Measurements from ENCODE around the gene LRR1.
"Not testable (repeated sequence)": the region's sequence is repeated elsewhere in the genome, so short reads cannot be mapped to it uniquely, and the experiment has no call there.

The LRR1 gene

DNA sequence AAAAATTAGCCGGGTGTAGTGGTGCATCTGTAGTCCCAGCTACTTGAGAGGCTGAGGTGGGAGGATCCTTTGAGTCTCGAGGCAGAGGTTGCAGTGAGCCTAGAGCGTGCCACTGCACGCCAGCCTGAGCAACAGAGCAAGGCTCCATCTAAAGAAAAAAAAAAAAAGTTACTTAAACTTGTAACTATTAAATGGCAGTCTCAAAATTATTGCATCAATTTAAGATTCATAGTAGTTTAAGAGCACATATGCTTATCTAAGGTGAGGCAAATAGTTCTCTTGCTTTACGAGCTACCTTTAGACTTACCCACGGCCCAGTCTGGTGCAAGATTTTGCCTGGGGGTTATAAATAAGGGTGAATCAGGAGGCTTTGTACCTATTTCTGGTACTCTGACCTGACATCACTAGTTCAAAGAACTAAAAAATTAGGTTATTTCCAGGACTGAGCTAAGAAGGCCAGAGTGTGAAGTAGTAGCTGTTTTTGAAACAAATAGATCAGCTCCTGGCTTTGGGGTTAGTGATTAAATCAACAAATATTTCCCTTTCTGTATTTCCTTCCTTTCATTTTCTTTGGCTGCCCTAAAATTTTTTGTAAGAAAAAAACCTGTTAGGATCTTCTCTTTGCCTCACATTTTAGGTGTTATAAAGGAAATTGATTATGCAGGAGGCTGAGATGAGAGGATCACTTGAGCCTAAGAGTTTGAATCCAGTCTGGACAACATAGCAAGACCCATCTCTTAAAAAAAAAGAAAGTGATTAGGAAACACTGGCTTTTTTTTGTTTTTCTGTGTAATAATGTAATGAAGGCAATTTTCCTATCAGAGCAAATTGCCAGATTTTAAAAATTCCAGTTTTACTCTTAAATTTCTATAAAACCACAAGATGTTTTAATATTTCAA, 25.4 kb downstream of the LRR1 start:
- no peak for DNase-seq (ENCODE audit: low read depth in 2 of 2, low spot score in 1 of 2)

DNA sequence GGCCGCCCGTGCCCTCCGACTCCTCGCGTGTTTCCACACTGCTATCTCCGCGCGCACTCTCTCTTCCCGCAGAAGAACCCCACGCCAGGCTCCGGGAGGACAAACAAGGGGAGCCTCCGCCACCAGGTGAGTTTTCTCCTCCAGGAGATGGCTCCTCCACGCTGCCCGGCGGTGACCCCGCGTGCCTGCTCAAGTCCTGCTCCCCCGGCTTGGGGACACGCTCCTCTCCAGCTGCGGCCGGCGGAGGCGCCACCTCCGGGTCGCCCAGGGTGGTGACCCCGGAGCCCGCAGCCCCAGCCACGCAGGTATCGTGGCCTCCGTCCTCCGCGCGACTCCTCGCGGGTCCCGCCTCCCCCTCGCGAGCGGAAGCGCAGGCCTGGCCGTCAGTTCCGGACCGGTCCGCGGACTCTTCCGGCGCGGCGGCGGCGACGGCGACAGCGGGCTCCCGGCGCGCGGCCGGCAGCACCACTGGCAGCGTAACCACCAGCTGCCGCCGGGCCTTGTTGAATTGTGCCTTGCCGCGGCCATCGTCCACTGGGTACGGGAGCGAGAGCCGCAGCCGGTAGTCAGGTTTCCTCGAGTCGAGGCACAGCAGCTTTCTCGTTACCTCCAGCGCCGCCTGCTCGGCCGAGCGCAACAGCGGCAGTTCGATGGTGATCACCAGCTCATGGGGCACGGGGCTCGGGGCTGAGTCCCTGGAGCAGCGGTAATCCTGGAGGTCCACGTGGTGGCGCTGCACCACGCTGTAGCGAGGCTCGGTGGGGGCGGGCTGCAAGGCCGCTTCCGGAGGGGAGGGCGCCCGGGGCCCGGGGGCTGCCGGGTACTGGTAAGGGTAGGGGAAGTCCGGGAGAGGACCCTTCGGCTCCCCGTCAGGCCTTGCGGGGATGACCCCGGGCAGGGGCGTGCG, 35.2 kb downstream of the LRR1 start:
- DNase-seq (ENCODE audit: low read depth in 2 of 2, low spot score in 1 of 2), result peak; percentile 85 to 92

DNA sequence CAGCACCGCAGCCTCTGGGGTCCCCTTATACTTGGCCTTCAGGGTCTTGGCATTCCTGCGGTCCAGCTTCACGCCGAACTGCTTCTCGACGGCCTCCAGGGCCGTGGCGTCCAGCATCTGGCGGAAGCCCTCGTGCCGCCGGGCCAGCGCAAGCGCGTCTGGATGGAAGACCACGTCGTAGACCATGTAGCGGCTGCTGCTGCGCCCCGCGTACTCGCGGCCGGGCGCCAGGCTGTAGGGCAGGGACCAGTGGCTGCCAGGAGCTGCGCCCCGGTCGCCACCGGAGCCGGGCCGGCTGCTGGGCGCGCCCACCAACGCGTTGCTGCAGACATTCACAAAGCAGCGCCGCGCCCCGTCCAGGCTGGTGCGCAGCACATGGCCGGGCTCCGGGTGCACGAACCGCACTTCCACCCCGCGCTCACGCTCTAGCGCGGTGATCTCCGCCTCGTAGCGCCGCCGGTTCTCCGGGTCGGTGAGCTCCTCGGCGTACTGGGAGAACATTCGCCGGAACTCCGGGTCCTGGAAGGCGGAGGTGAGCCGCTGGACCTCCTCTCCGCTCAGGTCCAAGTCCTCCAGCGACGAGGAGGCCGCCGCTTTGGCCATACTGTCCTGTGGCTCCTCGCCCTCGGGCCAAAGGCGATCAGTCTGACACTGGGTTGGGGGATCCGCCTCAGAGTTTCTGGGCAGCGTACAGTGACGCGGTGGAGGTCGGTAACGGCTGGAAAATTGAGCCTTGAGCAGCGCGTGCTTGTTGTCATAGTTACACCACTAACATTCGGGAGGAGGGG, 36.0 kb downstream of the LRR1 start, which contains the start of gene DNAAF2:
Gene DNAAF2 (minus strand): TSS at position 698 of the 788 bp plus-strand sequence. CDS start 95 bp downstream, at position 603.
- DNase-seq (ENCODE audit: low read depth in 2 of 2, low spot score in 1 of 2), result peak; percentile 28 to 51

DNA sequence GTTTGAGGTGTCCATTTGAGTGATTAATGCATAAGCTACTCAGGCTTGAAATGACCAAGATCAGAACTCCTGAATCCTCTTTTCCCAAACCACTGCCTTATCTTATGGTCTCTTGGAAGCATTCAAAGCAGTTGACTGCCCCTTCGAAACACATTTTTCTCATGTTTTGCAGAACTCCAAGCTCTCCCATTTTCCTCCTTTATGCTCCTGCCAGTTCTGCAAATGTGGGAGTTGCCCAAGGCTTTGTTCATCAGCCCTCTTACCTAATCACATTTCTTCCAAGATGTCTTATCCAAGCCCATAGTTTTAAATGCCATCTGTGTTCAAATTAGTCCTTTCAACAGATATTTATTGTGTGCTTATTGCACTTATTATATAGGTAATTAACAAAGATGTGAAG, 38.1 kb downstream of the LRR1 start:
- no peak for DNase-seq (ENCODE audit: low read depth in 2 of 2, low spot score in 1 of 2)

DNA sequence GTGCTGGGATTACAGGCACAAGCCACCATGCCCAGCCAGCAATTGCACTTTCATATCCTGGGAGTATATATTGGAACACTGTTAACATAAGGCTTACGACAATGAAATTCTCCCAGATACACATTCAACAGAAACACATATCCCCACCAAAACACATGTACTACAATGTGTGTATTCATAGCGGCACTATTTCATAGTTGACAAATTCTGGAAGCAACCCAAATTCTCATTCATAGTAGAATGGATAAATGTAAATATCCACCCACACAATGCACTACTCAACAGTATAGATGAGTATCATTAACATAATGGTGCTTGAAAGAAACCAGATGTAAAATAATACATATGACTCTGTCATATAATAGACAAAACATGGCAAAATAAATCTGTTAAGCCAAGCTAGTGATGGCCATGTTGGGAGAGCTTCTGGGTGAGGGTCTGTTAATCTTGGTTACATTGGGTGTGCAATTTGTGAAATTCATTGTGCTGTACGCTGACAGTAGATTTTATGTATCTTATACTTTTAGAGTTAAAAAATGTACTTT, 38.9 kb downstream of the LRR1 start:
- no peak for DNase-seq (ENCODE audit: low read depth in 2 of 2, low spot score in 1 of 2)

DNA sequence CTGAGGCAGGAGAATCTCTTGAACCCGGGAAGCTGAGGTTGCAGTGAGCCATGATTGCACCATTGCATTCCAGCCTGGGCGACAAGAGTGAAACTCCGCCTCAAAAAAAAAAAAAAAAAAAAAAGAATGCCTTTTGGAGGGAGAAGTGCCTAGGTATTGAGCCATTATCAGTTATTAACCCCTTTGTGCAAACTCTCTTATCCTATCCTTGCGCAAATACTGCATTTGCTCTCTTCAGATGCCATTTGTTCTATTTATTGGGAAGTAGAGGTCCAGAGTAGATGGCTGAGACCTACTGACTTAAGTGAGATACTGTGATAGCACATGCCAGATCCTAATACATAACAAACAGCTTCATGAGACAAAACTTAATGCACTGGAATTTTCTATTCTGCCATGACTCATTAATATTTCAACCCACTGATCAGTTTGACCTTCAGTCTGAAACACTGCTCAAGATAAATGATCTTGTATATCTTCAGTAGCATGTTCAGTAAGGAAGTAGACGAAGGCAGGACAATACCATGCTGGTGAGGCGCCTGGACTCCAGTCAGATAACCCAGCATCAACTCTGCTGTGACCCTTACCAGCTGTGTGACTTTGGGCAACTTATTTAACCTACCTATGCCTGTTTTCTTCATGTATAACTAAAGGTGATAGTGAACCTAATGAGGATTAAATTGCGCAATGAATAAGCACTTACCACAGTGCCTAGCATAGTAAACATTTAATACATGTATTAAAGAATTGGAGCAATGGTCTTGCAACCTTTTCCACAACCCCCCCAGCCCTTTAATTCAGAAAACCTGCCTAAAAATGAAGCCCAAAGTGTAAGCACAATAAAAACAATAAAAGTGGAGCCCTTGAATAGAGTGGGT, 42.0 kb downstream of the LRR1 start:
- no peak for DNase-seq (ENCODE audit: low read depth in 2 of 2, low spot score in 1 of 2)

DNA sequence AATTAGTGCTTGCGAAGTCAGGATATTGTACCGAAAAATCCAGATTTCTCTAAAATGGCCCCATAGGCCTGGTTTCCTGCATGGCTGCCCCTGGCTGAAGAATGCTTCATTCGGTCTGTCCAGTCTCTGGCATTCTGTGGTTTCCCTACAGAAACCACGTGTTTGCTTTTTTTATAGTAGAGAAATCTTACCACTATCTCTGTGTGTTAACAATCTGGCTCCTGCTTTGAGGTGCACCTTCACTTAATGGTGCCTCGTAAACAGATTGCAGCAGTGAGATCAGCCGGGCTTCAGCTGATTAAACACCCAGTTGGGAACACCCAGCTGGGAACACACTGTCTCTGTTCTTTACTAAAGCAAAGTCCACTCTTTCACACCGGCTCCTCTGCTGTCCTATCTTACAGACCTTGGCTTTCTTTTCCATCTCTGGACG, 43.0 kb downstream of the LRR1 start:
- no peak for DNase-seq (ENCODE audit: low read depth in 2 of 2, low spot score in 1 of 2)

DNA sequence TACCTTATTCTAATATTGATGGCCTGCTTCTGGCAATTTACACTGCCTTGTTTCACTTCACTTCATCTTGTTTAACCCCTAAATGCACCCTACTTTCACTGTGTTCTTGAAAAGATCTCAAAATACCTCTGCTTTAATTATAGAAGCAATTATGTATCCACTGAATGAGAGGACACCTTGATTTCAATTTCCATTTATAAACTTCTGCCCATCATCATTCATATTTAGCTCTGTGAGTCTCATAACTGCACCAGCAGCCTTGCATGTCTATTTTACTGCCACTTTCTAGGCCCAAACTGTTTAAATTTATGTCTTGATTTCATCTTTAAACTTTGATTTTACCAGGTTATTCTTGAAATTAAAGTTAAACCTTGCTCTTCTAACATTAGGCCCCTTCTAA, 43.4 kb downstream of the LRR1 start:
- no peak for DNase-seq (ENCODE audit: low read depth in 2 of 2, low spot score in 1 of 2)

DNA sequence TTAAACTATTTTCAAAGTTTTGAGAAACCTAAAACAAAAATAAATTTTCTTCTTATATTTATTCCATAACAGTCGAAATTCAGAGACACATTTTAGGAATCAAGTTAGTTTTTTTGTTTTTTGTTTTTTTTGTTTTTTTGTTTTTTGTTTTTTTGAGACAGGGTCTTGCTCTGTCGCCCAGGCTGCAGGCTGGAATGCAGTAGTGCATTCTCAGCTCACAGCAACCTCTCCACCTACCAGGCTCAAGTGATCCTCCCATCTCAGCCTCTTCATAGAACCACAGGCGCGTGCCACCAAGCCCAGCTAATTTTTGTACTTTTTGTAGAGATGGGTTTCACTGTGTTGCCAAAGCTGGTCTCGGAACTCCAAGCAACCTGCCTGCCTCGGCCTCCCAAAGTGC, 54.8 kb downstream of the LRR1 start:
- no peak for DNase-seq (ENCODE audit: low read depth in 2 of 2, low spot score in 1 of 2)

DNA sequence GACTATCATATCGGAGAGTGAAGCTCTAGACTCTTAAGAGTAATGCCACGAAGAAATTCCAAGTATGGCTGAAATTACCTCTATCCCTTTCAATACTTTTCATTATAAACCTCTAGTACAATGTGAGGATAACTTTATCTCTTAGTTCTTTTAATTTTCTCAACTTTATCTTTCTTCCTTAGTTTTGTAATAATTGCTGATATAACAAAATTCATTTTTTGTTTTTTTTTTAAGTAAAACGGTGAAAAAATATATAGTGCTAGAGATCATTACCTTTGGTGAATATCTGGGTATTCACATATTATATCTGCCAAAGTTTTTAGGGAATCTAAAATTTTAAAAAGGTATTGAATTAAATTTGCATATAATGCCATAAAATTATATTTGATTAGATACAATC, 55.8 kb downstream of the LRR1 start:
- DNase-seq (ENCODE audit: low read depth in 2 of 2, low spot score in 1 of 2), result no peak

DNA sequence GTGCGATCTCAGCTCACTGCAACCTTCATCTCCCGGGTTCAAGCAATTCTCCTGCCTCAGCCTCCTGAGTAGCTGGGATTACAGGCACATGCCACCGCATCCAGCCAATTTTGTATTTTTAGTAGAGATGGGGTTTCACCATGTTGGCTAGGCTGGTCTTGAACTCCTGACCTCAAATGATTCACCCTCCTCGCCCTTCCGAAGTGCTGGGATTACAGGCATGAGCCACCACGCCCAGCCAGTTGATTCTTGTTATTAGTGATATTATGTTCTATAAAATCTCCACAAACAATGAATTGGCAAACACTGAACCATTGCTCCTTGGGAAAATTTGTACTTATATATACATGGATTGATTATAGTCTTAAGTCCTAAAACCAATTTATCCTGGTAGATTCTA, 58.8 kb downstream of the LRR1 start:
- DNase-seq (ENCODE audit: low read depth in 2 of 2, low spot score in 1 of 2), result not testable (repeated sequence)

DNA sequence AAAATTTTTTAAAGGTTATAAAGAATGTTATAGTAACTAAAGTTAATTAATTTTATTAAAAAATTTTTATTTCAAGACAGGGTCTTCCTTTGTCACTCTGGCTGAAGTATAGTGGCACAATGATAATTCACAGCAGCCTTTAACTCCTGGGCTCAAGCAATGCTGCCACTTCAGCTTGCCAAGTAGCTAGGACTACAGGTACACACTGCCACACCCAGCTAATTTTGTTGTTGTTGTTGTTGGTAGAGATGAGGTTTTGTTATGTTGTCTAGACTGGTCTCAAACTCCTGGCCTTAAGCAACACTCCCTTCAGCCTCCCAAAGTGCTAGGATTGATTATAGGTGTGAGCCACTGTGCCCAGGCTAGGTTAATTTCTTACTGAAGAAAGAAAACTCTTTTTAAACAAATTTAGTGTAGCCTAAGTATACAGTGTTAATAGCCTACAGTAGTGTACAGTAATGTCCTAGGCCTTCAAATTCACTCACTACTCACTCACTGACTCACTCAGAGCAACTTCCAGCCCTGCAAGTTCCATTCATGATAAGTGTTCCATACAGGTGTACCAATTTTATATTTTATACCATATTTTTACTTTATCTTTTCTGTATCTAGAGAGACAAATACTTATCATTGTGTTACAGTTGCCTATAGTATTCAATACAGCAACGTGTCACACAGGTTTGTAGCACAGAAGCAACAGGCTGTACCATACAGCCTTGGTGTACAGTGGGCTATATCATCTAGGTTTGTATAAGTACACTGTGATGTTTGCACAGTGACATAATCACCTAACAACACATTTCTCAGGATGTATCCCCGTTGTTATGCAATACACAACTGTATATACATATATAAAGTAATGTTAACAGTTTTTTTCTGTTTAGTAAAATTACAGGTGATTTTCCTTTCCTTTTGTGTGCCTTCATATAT, 61.1 kb downstream of the LRR1 start:
- no peak for DNase-seq (ENCODE audit: low read depth in 2 of 2, low spot score in 1 of 2)
